ENCODE measurements around the gene AKAP6.

DNA sequence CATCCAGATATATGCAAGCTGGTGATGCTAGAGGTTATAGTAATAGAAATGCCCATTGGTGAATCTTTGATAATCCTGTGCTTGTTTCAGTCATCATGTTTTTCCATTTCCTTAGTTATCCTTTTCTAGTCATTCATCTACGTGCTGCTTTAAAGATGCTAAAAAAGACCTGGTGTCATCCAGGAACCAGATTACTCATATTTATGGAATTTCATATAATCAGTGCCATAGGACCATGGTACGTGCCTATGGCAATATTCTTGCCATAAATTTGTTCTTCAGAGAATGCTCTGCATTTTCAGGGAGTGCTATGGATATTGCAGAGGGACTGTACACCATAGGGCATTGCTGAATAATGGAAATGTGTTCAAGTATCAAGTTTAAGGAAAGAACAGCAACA, 267.3 kb downstream of the AKAP6 start:
- TF ChIP-seq, protein P1, sequence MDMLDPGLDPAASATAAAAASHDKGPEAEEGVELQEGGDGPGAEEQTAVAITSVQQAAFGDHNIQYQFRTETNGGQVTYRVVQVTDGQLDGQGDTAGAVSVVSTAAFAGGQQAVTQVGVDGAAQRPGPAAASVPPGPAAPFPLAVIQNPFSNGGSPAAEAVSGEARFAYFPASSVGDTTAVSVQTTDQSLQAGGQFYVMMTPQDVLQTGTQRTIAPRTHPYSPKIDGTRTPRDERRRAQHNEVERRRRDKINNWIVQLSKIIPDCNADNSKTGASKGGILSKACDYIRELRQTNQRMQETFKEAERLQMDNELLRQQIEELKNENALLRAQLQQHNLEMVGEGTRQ (IDR thresholded peaks at IDR 0.05; ENCODE audit: borderline replicate concordance, low read depth, low read length) = no peak
- TF ChIP-seq, protein P2, sequence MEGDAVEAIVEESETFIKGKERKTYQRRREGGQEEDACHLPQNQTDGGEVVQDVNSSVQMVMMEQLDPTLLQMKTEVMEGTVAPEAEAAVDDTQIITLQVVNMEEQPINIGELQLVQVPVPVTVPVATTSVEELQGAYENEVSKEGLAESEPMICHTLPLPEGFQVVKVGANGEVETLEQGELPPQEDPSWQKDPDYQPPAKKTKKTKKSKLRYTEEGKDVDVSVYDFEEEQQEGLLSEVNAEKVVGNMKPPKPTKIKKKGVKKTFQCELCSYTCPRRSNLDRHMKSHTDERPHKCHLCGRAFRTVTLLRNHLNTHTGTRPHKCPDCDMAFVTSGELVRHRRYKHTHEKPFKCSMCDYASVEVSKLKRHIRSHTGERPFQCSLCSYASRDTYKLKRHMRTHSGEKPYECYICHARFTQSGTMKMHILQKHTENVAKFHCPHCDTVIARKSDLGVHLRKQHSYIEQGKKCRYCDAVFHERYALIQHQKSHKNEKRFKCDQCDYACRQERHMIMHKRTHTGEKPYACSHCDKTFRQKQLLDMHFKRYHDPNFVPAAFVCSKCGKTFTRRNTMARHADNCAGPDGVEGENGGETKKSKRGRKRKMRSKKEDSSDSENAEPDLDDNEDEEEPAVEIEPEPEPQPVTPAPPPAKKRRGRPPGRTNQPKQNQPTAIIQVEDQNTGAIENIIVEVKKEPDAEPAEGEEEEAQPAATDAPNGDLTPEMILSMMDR (IDR thresholded peaks at IDR 0.05 in 2 of 3, conservative IDR thresholded peaks at IDR 0.05 in 1 of 3; ENCODE audit: control insufficient read depth in 2 of 3, extremely low read depth in 1 of 3, insufficient read depth in 1 of 3, low read depth in 3 of 3, low read length in 3 of 3) = no peak
- TF ChIP-seq HDAC6 (IDR thresholded peaks at IDR 0.05; ENCODE audit: unreplicated experiment) = no peak
- no peak for TF ChIP-seq EP300 (IDR thresholded peaks at IDR 0.05; ENCODE audit: borderline replicate concordance in 1 of 2, control insufficient read depth in 1 of 2, low read depth in 2 of 2, low read length in 2 of 2)
- TF ChIP-seq, protein P3, sequence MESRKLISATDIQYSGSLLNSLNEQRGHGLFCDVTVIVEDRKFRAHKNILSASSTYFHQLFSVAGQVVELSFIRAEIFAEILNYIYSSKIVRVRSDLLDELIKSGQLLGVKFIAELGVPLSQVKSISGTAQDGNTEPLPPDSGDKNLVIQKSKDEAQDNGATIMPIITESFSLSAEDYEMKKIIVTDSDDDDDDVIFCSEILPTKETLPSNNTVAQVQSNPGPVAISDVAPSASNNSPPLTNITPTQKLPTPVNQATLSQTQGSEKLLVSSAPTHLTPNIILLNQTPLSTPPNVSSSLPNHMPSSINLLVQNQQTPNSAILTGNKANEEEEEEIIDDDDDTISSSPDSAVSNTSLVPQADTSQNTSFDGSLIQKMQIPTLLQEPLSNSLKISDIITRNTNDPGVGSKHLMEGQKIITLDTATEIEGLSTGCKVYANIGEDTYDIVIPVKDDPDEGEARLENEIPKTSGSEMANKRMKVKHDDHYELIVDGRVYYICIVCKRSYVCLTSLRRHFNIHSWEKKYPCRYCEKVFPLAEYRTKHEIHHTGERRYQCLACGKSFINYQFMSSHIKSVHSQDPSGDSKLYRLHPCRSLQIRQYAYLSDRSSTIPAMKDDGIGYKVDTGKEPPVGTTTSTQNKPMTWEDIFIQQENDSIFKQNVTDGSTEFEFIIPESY (IDR thresholded peaks at IDR 0.05) = no peak
- TF ChIP-seq FOXK2 (IDR thresholded peaks at IDR 0.05) = no peak
- no peak for TF ChIP-seq RCOR1 (conservative IDR thresholded peaks at IDR 0.05; ENCODE audit: low read depth, low read length)
- no peak for TF ChIP-seq FOS (IDR thresholded peaks at IDR 0.05; ENCODE audit: borderline replicate concordance, extremely low read depth, insufficient read length)
- TF ChIP-seq ZBED1 (IDR thresholded peaks at IDR 0.05; ENCODE audit: borderline replicate concordance) = no peak
- no peak for TF ChIP-seq SIX5 (IDR thresholded peaks at IDR 0.05; ENCODE audit: low read depth, low read length, severe bottlenecking)
- TF ChIP-seq, protein P4, sequence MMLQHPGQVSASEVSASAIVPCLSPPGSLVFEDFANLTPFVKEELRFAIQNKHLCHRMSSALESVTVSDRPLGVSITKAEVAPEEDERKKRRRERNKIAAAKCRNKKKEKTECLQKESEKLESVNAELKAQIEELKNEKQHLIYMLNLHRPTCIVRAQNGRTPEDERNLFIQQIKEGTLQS (IDR thresholded peaks at IDR 0.05; ENCODE audit: borderline replicate concordance, extremely low read depth, low read depth, low read length) = no peak
- TF ChIP-seq NFYA (IDR thresholded peaks at IDR 0.05; ENCODE audit: borderline replicate concordance, low read depth, low read length) = no peak
